KOPT-K1 (cell line): ENCODE measurements around the gene KATNBL1.
"Not testable (repeated sequence)": the region's sequence is repeated elsewhere in the genome, so short reads cannot be mapped to it uniquely, and the experiment has no call there.

Source experiments
- H3K27ac ChIP-seq: fragments of 200-600 bp; sonication (generic); 2 replicates; pipeline ENCODE4 v1.5.1; 2016; ENCODE audit warnings: antibody characterized with exemption, mild to moderate bottlenecking, low read depth, low read length; ENCODE audit not compliant: poor library complexity, severe bottlenecking
- H3K36me3 ChIP-seq: fragments of 200-600 bp; sonication (generic); 2 replicates; pipeline ENCODE4 v1.5.1; 2017; ENCODE audit warnings: antibody characterized with exemption, mild to moderate bottlenecking, low read length, moderate library complexity; ENCODE audit not compliant: insufficient read depth
- H3K9me3 ChIP-seq: fragments of 200-600 bp; sonication (generic); 2 replicates; pipeline ENCODE4 v1.5.1; 2017; ENCODE audit warnings: antibody characterized with exemption, low read length, mild to moderate bottlenecking; ENCODE audit not compliant: insufficient read depth, poor library complexity, severe bottlenecking

The KATNBL1 gene

DNA sequence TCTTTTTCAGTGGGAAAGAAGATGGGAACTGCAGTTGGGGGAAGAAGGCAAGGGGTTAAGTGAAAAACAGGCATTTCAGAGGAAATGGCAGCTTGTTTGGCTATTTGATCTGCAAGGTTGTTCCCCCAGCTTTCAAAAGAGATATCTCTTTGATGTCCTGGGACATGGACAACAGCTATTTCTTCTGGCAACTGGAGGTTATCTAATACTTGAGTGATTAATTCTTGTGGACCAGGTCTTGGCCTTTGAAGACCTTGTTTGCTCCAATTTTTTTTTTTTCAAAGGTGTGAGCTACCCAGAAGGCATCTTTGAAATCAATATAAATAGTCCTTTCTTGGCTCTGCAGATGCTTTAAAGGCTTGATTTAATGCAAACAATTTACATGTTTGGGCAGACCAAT lies 51.5 kb downstream of the KATNBL1 start:
- Histone ChIP-seq H3K36me3 (peaks cover 89% of the 10 kb centered on the region), H3K27ac (no peak overlapping the region), H3K9me3 (peaks cover 55% of the 10 kb centered on the region)

- H3K9me3 ChIP-seq = peaks cover 33% of the 10 kb centered on the region
- H3K27ac ChIP-seq = no peak overlapping the region
- H3K36me3 ChIP-seq = peaks cover 89% of the 10 kb centered on the region
These were observed 54.0 kb downstream of the KATNBL1 start for GRCh38 chr15:34155859-34156258.

GRCh38 chr15:34154725-34155204 lies 55.1 kb downstream of the KATNBL1 start:
- Histone ChIP-seq H3K9me3 (peaks cover 29% of the 10 kb centered on the region), H3K36me3 (peaks cover 89% of the 10 kb centered on the region), H3K27ac (no peak overlapping the region)

- H3K36me3 ChIP-seq = peaks cover 88% of the 10 kb centered on the region
These were observed 62.3 kb downstream of the KATNBL1 start for GRCh38 chr15:34147371-34148140.

GRCh38 chr15:34133511-34133910 lies 76.4 kb downstream of the KATNBL1 start:
- Histone ChIP-seq H3K27ac (no peak overlapping the region), H3K9me3 (no peaks in the 10 kb centered on the region), H3K36me3 (peaks cover 7% of the 10 kb centered on the region; the same call in 1 of the 2 replicates)

More at GRCh38 chr15:34147371-34148140, 62.3 kb downstream of the KATNBL1 start:
- Histone ChIP-seq H3K27ac (no peak overlapping the region), H3K9me3 (no peaks in the 10 kb centered on the region)

- Histone ChIP-seq H3K9me3 (no peaks in the 10 kb centered on the region), H3K36me3 (0 out of 2 replicates have a peak, but pooled peaks cover under 1% of the 10 kb centered on the region), H3K27ac (no peak overlapping the region)
These were observed 77.0 kb downstream of the KATNBL1 start for GRCh38 chr15:34132881-34133280.

DNA sequence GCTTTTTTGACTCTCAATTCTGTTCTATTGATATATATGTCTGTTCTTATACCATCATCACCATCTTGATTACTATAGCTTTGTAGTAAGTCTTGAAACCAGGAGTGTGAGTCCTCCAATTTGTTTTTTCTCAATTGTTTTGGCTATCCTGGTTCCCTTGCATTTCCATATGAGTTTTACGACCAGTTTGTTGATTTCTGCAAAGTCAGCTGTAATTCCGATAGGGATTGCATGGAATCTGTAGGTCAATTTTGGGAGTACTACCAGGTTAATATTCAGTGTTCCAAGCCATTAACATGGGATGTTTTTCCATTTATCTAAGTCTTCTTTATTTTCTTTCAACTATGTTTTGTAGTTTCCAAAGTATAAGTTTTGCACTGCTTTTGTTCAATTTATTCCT lies 81.0 kb downstream of the KATNBL1 start:
- no peaks in the 10 kb centered on the region for H3K9me3 ChIP-seq
- H3K27ac ChIP-seq = no peak overlapping the region
- no peaks in the 10 kb centered on the region for H3K36me3 ChIP-seq

DNA sequence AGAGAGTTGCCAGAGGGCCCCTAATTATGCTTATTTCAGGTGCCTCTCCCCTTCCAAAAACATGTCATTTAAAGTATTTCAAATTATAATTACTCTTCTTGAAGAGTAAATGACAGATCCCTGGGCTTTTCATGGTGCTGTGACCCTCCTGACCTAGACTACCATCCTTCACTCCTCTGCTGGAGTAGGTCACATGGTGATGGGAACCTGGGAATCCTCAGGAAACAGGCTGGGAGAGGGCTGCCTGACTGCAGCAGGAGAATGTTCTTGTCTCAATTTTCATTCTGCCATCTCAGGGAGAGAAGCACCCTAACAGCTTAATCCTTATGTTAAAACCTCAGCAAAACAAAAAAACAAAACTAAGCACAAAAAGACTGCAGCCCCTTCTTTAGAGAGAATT lies 83.4 kb downstream of the KATNBL1 start:
- Histone ChIP-seq H3K36me3 (no peaks in the 10 kb centered on the region), H3K27ac (no peak overlapping the region), H3K9me3 (no peaks in the 10 kb centered on the region)

- H3K9me3 ChIP-seq = no peaks in the 10 kb centered on the region
- H3K27ac ChIP-seq = no peak overlapping the region
- no peaks in the 10 kb centered on the region for H3K36me3 ChIP-seq
These were observed 84.0 kb downstream of the KATNBL1 start for GRCh38 chr15:34125945-34126344.

GRCh38 chr15:34124651-34125050 lies 85.2 kb downstream of the KATNBL1 start:
- H3K36me3 ChIP-seq = no peaks in the 10 kb centered on the region
- H3K27ac ChIP-seq = no peak overlapping the region
- no peaks in the 10 kb centered on the region for H3K9me3 ChIP-seq

DNA sequence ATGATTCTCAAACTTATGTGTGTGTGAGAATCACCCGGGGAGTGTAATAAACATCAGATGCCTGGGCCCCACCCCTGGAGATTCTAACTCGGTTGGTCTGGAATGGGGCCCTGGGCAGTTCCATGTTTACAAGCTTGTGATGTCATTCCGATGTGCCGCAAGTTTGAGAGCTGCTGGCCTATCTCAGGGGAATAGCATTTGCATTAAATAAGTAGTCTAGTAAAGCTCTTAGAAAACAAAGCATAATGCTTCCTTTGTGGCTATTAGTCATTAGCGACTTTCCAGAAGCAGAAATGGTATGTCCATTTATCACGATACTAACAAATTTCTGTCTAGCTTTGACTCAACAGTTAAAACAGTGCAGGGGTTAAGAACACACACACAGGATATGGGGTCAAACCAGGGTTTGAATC lies 87.1 kb downstream of the KATNBL1 start:
- Histone ChIP-seq H3K27ac (no peak overlapping the region), H3K9me3 (no peaks in the 10 kb centered on the region), H3K36me3 (no peaks in the 10 kb centered on the region)

DNA sequence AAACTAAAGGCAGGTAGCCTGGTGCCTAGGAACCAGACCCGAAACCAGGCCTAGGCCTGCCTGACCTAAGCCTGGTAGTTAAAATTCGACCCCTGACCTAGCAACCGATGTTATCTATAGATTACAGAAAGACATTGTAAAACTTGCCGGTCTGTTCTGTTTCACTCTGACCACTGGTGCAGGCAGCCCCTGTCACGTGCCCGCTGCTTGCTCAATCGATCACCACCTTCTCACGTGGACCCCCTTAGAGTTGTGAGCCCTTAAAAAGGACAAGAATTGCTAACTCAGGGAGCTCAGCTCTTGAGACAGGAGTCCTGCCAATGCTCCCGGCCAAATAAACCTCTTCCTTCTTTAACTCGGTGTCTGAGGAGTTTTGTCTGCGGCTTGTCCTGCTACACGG lies 88.1 kb downstream of the KATNBL1 start:
- H3K9me3 ChIP-seq, H3K36me3 ChIP-seq, H3K27ac ChIP-seq: not testable (repeated sequence)

DNA sequence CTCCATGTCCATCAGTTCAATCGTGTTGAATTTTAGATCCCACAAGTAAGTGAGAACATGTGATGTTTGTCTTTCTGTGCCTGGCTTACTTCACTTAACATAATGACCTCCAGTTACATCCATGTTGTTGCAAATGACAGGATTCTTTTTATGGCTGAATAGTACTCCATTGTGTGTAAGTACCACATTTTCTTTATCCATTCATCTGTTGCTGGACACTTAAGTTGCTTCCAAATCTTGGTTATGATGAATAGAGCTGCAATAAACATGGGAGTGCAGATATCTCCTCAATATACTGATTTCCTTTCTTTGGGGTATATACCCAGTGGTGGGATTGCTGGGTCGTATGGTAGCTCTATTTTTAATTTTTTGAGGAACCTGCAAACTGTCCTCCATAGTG lies 89.5 kb downstream of the KATNBL1 start:
- H3K36me3 ChIP-seq, H3K27ac ChIP-seq: not testable (repeated sequence)

GRCh38 chr15:34119291-34119690 lies 90.6 kb downstream of the KATNBL1 start:
- Histone ChIP-seq H3K27ac (no peak overlapping the region), H3K9me3 (no peaks in the 10 kb centered on the region), H3K36me3 (no peaks in the 10 kb centered on the region)

More for the DNA sequence above, 89.5 kb downstream of the KATNBL1 start:
- H3K9me3 ChIP-seq = not testable (repeated sequence)

DNA sequence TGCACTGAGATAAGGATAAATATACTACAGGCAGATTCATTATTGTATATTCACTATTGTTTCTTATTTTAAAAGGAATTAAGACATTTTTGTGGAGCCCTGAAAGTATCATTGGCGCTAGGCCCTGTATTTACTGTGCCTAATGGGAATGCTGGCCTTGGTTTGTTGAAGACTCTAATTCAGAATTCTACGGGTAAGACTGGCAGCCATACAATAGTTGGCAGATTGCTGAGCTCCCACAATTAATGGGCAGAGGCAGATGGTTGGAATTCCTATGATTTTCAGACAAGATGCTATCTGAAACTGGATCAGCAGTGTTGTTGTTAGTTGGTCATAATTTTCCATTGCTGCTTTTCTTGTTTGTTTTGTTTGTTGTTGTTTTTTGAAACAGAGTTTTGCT lies 93.3 kb downstream of the KATNBL1 start:
- no peaks in the 10 kb centered on the region for H3K9me3 ChIP-seq
- no peaks in the 10 kb centered on the region for H3K36me3 ChIP-seq
- H3K27ac ChIP-seq = no peak overlapping the region

DNA sequence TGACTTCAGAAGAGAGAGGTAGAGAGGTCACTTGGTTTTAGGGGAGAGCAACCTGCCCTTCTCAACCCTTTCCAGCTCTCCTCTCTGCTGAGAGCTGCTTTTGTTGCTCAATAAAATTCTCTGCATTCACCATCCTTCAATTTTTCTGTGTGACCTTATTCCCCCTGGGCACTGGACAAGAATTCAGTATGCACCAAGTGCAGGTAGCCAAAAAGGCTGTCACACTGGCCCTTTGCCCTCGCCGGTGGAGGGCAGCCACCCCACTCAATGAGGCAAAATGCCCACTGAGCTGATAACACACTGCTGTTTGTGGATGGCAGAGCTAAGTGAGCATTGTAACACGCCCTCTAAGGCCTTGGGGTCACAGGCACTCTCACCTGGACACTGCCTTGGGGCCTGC lies 95.2 kb downstream of the KATNBL1 start:
- no peaks in the 10 kb centered on the region for H3K9me3 ChIP-seq
- H3K27ac ChIP-seq = no peak overlapping the region

More for the DNA sequence above, 95.2 kb downstream of the KATNBL1 start:
- H3K36me3 ChIP-seq = no peaks in the 10 kb centered on the region
